Vagina (tissue), 2 donors: ENCODE results near the gene CBFB. TPM values are rescaled to one million over a fixed set of nuclear protein-coding genes. Genes with fewer than 3 reads are reported as not detected.

Experiments used
- DNase-seq, 2 donors: peaks; one replicate each; pipeline ENCODE4 v3.0.0-alpha.2; 2017; ENCODE audit errors: extremely low spot score in 2 of 2
- H3K27ac ChIP-seq: fragments of 200-600 bp; sonication (generic); one replicate; pipeline ENCODE4 v1.5.1; 2019
- H3K27me3 ChIP-seq: fragments of 200-600 bp; sonication (generic); one replicate; pipeline ENCODE4 v1.5.1; 2019
- H3K36me3 ChIP-seq, 2 donors: fragments of 200-600 bp; sonication (generic); one replicate each; pipeline ENCODE4 v1.5.1; 2017 to 2019
- H3K4me1 ChIP-seq: fragments of 200-600 bp; sonication (generic); one replicate; pipeline ENCODE4 v1.5.1; 2019
- H3K4me3 ChIP-seq, 2 donors: fragments of 200-600 bp; sonication (generic); 1 replicate in 1 of 2; 2 replicates in 1 of 2; pipeline ENCODE4 v1.5.1; 2016 to 2019
- H3K9me3 ChIP-seq: fragments of 200-600 bp; sonication (generic); one replicate; pipeline ENCODE4 v1.5.1; 2019
- CTCF ChIP-seq, 3 experiments: fragments of 450-650 bp in 2 of 3; fragments of 200-600 bp in 1 of 3; sonication (generic) in 1 of 3; IDR thresholded peaks; one replicate each; pipeline ENCODE4 v1.5.1; 2017 to 2019; ENCODE audit warnings: antibody characterized with exemption in 3 of 3, mild to moderate bottlenecking in 2 of 3, moderate library complexity in 2 of 3
- POLR2A ChIP-seq, 2 donors: fragments of 450-650 bp; IDR thresholded peaks; one replicate each; pipeline ENCODE4 v1.6.1; 2017; ENCODE audit warnings: antibody characterized with exemption in 2 of 2, mild to moderate bottlenecking in 2 of 2, moderate library complexity in 2 of 2
- POLR2AphosphoS5 ChIP-seq, 2 donors: sonication (generic); formaldehyde crosslinking; IDR thresholded peaks; one replicate each; pipeline ENCODE4 v1.9.0; 2017; ENCODE audit warnings: antibody characterized with exemption in 2 of 2, mild to moderate bottlenecking in 2 of 2, low read depth in 1 of 2; ENCODE audit not compliant: insufficient read depth in 1 of 2
- intact Hi-C: fragments of 100-400 bp; cut with DNase I; formaldehyde crosslinking; loops from one replicate; pipeline ENCODE4 v1.15.1; 2023
- total RNA-seq: library from RNA; depleted of rRNA; stranded (reverse); fragments of >200 nt; gene quantifications from one replicate; pipeline ENCODE4 v1.2.3, GENCODE V29; 2016

The CBFB gene
- total RNA-seq, 1 donor from 2014 or later: 33.9 TPM

- Histone ChIP-seq H3K36me3 (no peaks in the 10 kb centered on the region), H3K4me3 (no peak overlapping the region), H3K27me3 (no peaks in the 10 kb centered on the region), H3K9me3 (no peaks in the 10 kb centered on the region), H3K27ac (no peak overlapping the region), H3K4me1 (peaks cover 23% of the 10 kb centered on the region)
- DNase-seq: no peak
- intact Hi-C loops: no loop called here
- TF ChIP-seq CTCF (IDR thresholded peaks at IDR 0.05) (no peak), POLR2AphosphoS5 (IDR thresholded peaks at IDR 0.05; ENCODE audit: insufficient read depth in 1 of 2, low read depth in 1 of 2) (no peak), POLR2A (IDR thresholded peaks at IDR 0.05) (no peak)
These were observed 17.7 kb upstream of the CBFB start for GRCh38 chr16:67011274-67011673.

- H3K4me1 ChIP-seq: peaks cover 23% of the 10 kb centered on the region
- DNase-seq: no peak
- TF ChIP-seq POLR2AphosphoS5 (IDR thresholded peaks at IDR 0.05; ENCODE audit: insufficient read depth in 1 of 2, low read depth in 1 of 2) (no peak), CTCF (IDR thresholded peaks at IDR 0.05) (no peak), POLR2A (IDR thresholded peaks at IDR 0.05) (no peak)
- H3K4me3 ChIP-seq: peak overlapping the region; percentile 54 to 64
- no peaks in the 10 kb centered on the region for H3K27me3 ChIP-seq
- H3K9me3 ChIP-seq: no peaks in the 10 kb centered on the region
- intact Hi-C loops: no loop called here
- H3K36me3 ChIP-seq: no peaks in the 10 kb centered on the region
- peak overlapping the region; percentile 66 for H3K27ac ChIP-seq
These were observed 15.6 kb upstream of the CBFB start for GRCh38 chr16:67013233-67013822.

GRCh38 chr16:67013823-67014633 lies 14.9 kb upstream of the CBFB start:
- no peaks in the 10 kb centered on the region for H3K9me3 ChIP-seq
- H3K4me1 ChIP-seq: peaks cover 23% of the 10 kb centered on the region
- TF ChIP-seq CTCF (IDR thresholded peaks at IDR 0.05) (peak in 1 of 3 experiments; percentile 16), POLR2A (IDR thresholded peaks at IDR 0.05) (no peak)
- no peaks in the 10 kb centered on the region for H3K36me3 ChIP-seq
- intact Hi-C loops: no loop called here
- no peak for DNase-seq
- H3K4me3 ChIP-seq: peak overlapping the region; percentile 54 to 64
- peak overlapping the region; percentile 66 for H3K27ac ChIP-seq
- H3K27me3 ChIP-seq: no peaks in the 10 kb centered on the region

- Histone ChIP-seq H3K27me3 (no peaks in the 10 kb centered on the region), H3K9me3 (no peaks in the 10 kb centered on the region), H3K36me3 (no peaks in the 10 kb centered on the region), H3K27ac (no peak overlapping the region), H3K4me1 (peaks cover 23% of the 10 kb centered on the region), H3K4me3 (peak overlapping the region; percentile 54 to 64)
- DNase-seq: peak in 1 of 2 donors; percentile 85
- intact Hi-C loops: loop anchor here (5.0 kb wide), 1 partner anchor 178 kb away; the partner anchor contains the start of genes E2F4 and EXOC3L1
- TF ChIP-seq POLR2A (IDR thresholded peaks at IDR 0.05) (no peak), CTCF (IDR thresholded peaks at IDR 0.05) (no peak), POLR2AphosphoS5 (IDR thresholded peaks at IDR 0.05; ENCODE audit: insufficient read depth in 1 of 2, low read depth in 1 of 2) (no peak)
These were observed 14.2 kb upstream of the CBFB start for GRCh38 chr16:67014634-67015312.
